NCI-H1417 treated with DMSO at 0.1 percent for 48 hours (cell line): ENCODE measurements around the gene SNCB.
"Not testable (repeated sequence)": the region's sequence is repeated elsewhere in the genome, so short reads cannot be mapped to it uniquely, and the experiment has no call there.

Source experiments
- DNase-seq: peaks from one replicate; lab custom pipeline; 2025; lab: John Stamatoyannopoulos, UW

The SNCB gene

DNA sequence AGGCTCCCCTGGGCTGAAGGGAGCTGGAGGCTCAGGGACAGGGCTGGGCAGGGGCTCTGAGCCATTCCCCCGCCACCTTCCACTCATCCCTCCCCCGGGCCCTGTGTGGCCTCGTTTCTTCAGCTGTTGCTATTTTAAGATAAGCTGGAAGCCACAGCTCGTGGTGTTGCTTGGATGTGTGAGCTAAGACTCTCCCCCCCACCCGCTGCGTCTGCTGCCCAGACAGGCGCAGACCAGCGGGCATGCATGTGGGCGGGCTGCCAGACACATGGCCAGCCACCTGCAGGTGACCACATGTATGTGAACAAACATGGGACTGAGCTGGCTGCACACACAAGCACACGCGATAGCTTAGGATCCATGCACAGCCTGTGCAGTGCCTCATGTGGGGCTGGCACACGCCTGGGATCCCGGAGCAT lies 8.7 kb downstream of the SNCB start:
- DNase-seq = no peak

- DNase-seq = no peak
Measured at GRCh38 chr5:176620333-176620981, 9.9 kb downstream of the SNCB start.

GRCh38 chr5:176619569-176620332 lies 10.6 kb downstream of the SNCB start:
- no peak for DNase-seq

- DNase-seq = peak; percentile 69
Measured at GRCh38 chr5:176619203-176619568, 11.1 kb downstream of the SNCB start.

DNA sequence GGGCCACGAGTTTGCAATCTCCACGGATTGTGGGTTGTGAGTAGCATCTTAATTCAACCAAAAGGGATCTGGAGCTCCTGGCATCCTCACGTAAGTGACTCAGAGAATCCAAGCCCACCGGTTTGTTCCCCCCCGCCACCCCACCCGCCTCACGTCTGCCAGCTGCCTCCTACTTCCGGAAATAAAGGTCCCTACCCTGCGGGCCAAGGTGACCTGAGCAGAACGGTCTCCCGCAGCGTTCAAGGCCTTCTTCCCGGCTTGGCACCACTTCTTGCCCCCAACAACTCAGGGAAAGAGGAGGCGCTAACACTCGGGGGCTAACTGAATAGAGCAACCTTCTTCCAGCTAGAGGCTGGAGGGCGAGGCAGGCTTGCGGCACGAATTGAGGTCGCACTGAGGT lies 11.6 kb downstream of the SNCB start:
- no peak for DNase-seq

DNA sequence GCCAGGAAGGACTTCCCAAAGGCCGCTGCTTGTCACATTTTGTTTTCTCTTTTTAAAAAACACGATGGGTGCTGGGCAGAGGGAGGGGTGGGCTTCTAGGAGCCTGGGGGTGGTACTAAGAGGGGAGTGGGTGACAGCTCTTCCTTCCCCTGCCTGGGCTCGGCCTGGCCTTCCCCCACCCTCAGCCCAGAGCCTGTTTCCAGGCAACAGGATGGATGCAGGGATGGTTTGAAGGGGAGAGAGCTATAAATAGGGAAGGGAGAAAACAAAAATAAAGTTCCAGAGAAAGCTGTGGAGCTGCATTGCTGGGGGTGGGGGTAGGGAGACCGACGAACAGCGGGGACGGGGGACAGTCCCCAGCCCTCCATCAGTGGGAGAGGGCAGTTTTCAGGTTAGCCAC lies 13.8 kb downstream of the SNCB start:
- no peak for DNase-seq

GRCh38 chr5:176614805-176615478 lies 15.4 kb downstream of the SNCB start:
- no peak for DNase-seq

- no peak for DNase-seq
Measured at GRCh38 chr5:176612855-176613254, 17.5 kb downstream of the SNCB start.

DNA sequence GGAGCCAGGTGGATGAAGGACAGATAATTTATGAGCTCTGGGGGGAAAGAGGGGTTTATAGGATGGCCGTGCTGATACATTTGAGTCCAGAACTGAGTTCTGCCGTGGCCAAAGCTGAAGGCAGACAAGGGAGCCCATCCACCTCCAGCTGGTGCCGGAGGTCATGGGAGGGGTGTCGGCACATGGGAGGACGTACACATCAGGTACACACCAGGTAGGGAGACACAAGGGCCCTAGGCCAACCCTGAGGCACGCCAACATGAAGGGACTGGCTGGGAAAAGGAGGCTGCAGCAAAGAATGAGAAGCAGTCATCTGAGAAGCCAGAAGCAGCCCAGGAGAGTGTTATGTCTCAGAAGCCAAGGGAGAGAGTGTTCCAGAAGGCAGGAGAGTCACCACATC lies 18.3 kb downstream of the SNCB start:
- DNase-seq = no peak

GRCh38 chr5:176611435-176611834 lies 18.9 kb downstream of the SNCB start:
- DNase-seq = no peak

DNA sequence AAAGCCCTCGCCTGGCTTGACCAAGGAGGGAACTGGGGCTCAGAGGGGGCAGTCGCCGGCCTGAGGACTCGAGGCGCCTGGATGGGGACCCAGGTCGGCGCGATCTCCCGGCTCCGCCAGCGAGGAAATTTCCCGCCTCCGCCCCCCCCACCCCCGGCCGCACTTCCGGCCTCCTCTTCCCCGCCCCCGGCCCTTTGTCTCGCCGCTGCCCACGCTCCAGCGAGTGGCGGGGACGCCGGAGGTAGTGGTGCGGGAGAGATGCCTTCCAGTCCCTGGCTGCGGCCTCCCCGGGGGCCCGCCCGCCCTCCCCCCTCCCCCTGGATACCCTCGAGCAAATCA lies 19.9 kb downstream of the SNCB start:
- no peak for DNase-seq

- no peak for DNase-seq
Measured at GRCh38 chr5:176609724-176610434, 20.5 kb downstream of the SNCB start, which contains the start of gene GPRIN1. Gene GPRIN1, minus strand, starts transcription at chr5:176610156. Its CDS starts 10,322 bp downstream, at chr5:176599834.

DNA sequence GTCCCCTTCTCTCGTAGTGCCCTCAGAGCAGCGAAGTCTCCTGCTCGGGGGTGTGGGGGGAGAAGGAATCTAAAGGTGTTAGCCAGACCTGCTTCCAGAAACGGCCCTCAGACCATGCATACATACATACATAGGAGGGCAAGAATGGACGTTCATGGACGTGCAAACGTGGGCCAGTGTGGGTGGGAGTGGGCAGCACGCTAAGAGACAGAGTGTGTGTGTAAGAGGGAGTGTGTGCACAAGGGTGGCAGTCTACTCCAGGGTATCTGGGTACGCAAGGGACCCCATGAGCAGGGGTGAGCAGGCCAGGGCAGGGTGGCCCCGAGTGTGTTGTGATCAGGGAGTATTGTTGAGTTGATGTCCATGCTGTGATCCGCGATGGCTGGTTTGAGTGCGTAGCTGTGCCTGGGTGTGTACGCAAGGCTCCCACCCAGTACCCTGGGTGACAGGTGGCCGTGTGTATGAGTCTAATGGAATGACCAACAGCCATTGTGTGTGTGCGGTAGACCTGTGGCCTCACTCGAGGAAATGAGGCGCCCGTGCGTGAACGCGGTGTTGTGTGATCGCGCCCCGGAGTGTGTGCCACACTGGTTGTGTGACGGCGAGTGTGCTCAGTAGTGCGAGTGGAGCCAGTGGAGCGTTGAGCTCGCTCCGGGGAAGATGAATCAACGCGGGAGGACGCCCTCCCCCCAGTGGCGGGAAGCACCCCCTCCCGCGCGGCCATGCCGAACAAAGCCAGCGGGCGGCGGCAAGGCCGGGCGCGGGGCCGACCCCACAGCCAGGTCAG lies 21.2 kb downstream of the SNCB start:
- no peak for DNase-seq

DNA sequence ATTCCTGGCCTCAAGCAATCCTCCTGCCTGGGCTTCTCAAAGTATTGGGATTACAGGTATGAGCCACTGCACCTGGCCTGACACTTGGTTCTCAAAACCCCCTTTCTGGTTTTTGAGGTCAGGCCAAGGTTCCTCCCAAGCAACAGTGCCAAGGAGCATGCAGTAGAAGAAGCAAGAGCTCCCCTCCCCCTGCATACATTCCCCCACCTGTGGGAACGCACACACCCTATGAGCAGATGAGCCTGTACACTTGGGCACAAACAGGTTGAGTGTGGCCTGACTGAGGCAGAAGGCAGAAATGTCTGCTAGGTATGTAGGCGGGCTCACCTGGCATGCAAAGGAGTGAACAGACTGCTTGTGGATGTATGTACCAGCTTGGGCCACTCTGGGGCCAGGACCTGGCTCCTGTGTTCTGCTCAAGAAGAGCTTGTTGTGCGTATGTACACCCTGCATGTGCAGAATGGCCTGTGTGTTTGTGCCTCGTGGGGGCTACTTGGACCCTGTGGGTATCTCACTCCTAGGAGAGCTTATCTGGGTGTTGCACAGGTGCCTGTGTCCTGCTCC lies 22.1 kb downstream of the SNCB start:
- DNase-seq = no peak

DNA sequence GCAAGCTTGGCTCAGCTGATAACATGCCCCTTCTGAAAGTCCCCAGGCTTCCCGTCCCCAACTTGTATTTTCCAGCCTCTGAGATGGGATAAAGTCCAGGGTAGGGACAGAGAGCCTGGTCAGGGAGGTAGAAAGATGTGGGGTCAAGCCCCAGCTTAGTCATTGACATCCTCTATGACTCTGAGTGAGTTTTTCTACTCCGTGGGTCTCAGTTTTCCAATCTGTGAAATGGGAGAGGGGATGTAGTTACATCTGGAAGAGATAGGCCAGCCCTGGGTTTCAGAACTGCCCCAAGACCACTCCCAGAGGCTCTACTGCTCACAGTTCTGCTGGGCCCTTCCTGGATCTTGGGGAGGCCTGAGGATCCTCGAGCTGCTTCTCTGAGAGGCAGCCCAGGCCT lies 23.5 kb downstream of the SNCB start:
- DNase-seq = no peak

GRCh38 chr5:176606032-176606431 lies 24.3 kb downstream of the SNCB start:
- DNase-seq = no peak

- no peak for DNase-seq
Measured at GRCh38 chr5:176603091-176603490, 27.2 kb downstream of the SNCB start.

DNA sequence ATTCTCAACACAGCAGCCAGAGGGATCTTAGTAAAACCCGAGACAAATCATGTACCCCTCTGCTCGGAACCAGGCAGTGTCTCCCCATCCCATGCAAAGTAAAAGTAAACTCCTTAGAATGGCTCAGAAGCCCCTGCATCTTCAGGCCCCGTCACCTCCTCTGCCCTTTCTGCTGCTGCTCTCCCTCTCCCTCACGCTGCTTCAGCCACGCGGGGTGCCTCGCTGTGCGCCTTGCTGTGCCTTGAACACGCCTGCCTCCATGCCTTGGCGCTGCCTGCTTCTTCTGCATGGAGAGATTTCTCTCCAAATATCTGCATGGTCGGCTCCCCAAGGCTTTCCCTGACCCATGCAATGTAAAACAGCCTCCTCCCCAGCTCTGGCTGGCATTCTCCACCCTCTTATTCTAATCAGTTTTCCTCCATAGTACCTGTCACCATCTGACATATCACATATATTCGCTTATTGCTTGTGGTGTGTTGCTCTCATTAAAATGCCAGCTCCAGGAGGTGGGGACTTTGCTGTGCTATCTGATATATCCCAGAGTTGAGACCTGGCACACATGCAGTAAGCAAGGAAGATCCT lies 28.3 kb downstream of the SNCB start:
- DNase-seq = no peak

- not testable (repeated sequence) for DNase-seq
Measured at GRCh38 chr5:176599749-176600430, 30.4 kb downstream of the SNCB start.
